Astrocyte of the cerebellum (primary cell): ENCODE measurements around the gene KCTD17.

Source experiments
- DNase-seq: peaks from one replicate; pipeline ENCODE4 v3.0.0-alpha.2; 2011; ENCODE audit warnings: low read depth
- H3K4me3 ChIP-seq: 2 replicates; pipeline ENCODE4 v1.5.1; 2011; ENCODE audit warnings: mild to moderate bottlenecking, low read depth, low read length, moderate library complexity
- CTCF ChIP-seq: IDR thresholded peaks from 2 replicates; pipeline ENCODE4 v1.5.1; 2012; ENCODE audit warnings: low read length, low read depth, moderate library complexity, mild to moderate bottlenecking; ENCODE audit errors: missing control alignments
- in situ Hi-C: cut with HindIII; loops from 2 replicates; pipeline ENCODE4 v1.10.0; 2017; ENCODE audit warnings: low sequenced_read_pairs

The KCTD17 gene, protein sequence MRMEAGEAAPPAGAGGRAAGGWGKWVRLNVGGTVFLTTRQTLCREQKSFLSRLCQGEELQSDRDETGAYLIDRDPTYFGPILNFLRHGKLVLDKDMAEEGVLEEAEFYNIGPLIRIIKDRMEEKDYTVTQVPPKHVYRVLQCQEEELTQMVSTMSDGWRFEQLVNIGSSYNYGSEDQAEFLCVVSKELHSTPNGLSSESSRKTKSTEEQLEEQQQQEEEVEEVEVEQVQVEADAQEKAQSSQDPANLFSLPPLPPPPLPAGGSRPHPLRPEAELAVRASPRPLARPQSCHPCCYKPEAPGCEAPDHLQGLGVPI

DNA sequence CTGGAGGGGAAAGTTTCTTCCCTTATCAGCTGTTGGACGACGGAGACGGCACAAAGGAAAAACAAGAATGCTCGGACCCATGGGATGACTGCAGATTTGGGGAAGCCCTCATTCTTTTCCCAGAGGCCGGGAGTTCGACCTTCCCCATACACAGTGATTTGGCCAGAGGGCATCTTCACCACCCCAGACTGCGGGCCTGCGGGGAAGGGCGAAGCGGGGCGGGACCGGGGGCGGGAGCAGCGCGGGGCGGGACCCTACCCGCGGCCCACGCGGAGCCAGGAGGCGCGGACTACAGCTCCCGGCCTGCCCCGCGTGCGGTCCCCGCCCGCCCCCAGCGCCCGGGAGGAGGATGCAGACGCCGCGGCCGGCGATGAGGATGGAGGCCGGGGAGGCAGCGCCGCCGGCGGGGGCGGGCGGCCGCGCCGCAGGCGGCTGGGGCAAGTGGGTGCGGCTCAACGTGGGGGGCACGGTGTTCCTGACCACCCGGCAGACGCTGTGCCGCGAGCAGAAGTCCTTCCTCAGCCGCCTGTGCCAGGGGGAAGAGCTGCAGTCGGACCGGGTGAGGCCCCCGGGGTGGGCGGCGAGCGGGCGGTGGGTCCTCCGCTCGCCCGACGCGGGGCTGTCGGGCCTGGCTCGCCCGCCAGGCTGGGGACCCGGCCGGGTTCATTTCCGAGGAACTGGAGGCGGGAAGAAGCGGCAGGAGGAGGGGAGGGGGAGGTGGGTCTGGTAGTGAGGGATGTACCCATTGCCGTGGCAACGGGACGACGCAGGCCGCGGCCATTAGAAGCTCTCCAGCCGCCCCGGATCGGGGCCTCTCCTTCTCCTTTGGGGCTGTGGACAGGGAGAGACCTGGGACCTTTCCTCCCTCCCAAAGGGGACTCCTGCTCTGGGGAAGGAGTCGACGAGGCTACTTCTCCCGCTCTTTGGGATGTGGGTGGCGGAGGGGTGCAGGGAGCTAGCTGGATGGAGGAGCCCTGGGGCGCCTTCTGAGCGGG lies at the start of gene KCTD17:
TSS of gene KCTD17 (plus strand) at position 352 of the 995 bp plus-strand sequence. CDS start at position 371, 19 bp downstream.
- peak; percentile 15 for DNase-seq
- TF ChIP-seq CTCF = no peak
- in situ Hi-C loops = no loop called here
- peak within 1 kb of the TSS; percentile 65 for H3K4me3 ChIP-seq

DNA sequence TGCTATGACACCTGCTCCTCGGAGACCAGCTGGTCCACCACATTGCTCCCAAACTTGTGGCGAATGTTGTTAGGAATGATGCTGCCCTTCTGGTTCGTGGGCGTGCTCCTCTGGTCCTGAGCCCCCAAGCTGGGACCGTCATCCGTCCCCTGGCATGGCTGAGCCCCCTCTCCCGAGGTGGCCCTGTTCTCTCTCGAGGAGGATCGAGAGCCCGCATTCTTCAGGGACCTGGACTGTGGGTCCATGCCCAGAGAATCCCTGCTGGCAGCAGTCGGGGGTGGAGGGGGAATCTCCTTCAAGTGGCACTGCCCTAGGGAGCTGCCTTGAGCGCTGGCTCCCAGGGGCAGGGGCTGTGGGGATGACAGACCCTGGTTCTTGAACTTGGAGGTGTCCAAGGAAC lies 49.7 kb upstream of the KCTD17 start:
- in situ Hi-C loops = no loop called here
- DNase-seq = no peak
- H3K4me3 ChIP-seq = no peak overlapping the region
- TF ChIP-seq CTCF = no peak

- in situ Hi-C loops = no loop called here
- DNase-seq = no peak
- no peak for TF ChIP-seq CTCF
Measured at GRCh38 chr22:37002633-37003032, 48.9 kb upstream of the KCTD17 start.

DNA sequence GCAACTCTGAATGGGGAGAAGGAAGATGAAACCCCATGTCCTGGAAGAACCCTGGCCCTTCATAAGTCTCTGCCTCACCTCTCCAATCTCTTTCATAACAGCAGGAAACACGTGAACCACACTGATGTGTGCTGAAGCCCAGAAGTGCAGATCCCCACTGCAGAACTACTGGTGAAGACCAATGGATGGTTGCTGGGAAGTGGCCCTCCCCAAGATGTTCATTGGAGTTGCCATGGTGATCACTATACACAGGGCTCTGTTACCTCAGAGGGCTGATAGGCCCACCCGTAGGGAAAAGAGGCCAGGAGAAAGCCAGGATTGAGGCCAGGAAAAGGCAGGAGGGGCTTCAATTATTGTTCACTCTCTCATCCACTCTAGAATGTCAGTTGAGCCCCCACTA lies 43.9 kb upstream of the KCTD17 start:
- no peak for DNase-seq
- in situ Hi-C loops = no loop called here
- H3K4me3 ChIP-seq = no peak overlapping the region
- TF ChIP-seq CTCF = no peak

More at GRCh38 chr22:37002633-37003032, 48.9 kb upstream of the KCTD17 start:
- no peak overlapping the region for H3K4me3 ChIP-seq

GRCh38 chr22:37008365-37008764 lies 43.2 kb upstream of the KCTD17 start:
- in situ Hi-C loops = no loop called here
- TF ChIP-seq CTCF = no peak

GRCh38 chr22:37009490-37009889 lies 42.1 kb upstream of the KCTD17 start:
- no peak for TF ChIP-seq CTCF
- in situ Hi-C loops = no loop called here
- no peak for DNase-seq
- no peak overlapping the region for H3K4me3 ChIP-seq

More at GRCh38 chr22:37008365-37008764, 43.2 kb upstream of the KCTD17 start:
- no peak for DNase-seq
- H3K4me3 ChIP-seq = no peak overlapping the region
